ENCODE data around the gene HSPH1.

The HSPH1 gene

GRCh38 chr13:31161557-31162150 is at the start of gene HSPH1:
Gene HSPH1, minus strand, starts transcription at chr13:31161904. Its CDS starts 322 bp downstream, at chr13:31161582.
- Histone ChIP-seq H3K4me1 (ENCODE audit: low read length) (0 out of 2 replicates have a peak, but pooled peaks cover 4% of the 10 kb centered on the region), H3K27me3 (replicated peaks; ENCODE audit: insufficient read depth, low read length) (no peaks in the 10 kb centered on the region), H3K4me2 (ENCODE audit: low read depth, low read length) (peak within 1 kb of the TSS; percentile 82), H4K20me1 (ENCODE audit: insufficient read depth, low read length) (no peaks in the 10 kb centered on the region), H3K27ac (ENCODE audit: low read length) (peak within 1 kb of the TSS; percentile 80), H3K79me2 (ENCODE audit: low read length) (peaks cover 49% of the 10 kb centered on the region), H2AFZ (ENCODE audit: low read length) (peak within 1 kb of the TSS; percentile 69), H3K9me2 (replicated peaks; ENCODE audit: insufficient read depth, low read length) (no peaks in the 10 kb centered on the region), H3F3A (ENCODE audit: insufficient read depth, low read length) (peaks cover 4% of the 10 kb centered on the region; the same call in 1 of the 2 replicates), H3K36me3 (replicated peaks; ENCODE audit: insufficient read depth, low read length) (no peaks in the 10 kb centered on the region; the same call in 1 of the 2 replicates), H3K9me3 (replicated peaks; ENCODE audit: insufficient read depth, low read length) (no peaks in the 10 kb centered on the region), H3K9ac (ENCODE audit: low read length) (peak within 1 kb of the TSS; percentile 82), H3K4me3 (ENCODE audit: low read length) (peak within 1 kb of the TSS; percentile 82)
- DNase-seq, result peak; percentile 95
- TF ChIP-seq EZH2phosphoT487 (IDR thresholded peaks at IDR 0.05; ENCODE audit: low read length) (no peak), EZH2 (optimal IDR thresholded peaks at IDR 0.05; ENCODE audit: low read depth, low read length) (no peak), CTCF (IDR thresholded peaks at IDR 0.05; ENCODE audit: low read length) (no peak)

DNA sequence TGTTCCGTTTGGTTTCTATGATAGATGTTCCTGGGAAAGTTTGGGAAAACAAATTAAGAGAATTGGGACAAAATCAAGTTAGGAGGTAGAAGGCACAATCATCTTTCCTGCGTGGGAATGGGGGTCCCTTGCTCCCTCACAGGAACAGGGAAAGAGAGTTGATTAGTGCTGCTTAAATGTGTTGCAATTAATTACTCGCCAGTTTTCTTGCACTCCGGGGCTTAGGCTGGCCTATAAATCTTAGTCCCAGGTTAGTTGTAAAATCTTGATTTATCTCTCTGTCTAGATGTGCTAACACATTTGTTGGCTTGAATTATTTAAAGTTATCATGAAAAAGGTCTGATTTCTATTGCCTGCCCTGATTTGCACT is 48.1 kb upstream of the HSPH1 start:
- no peak for DNase-seq
- Histone ChIP-seq H3K9ac (ENCODE audit: low read length) (no peak overlapping the region), H3K9me2 (replicated peaks; ENCODE audit: insufficient read depth, low read length) (no peaks in the 10 kb centered on the region), H3K4me3 (ENCODE audit: low read length) (no peak overlapping the region), H3K4me1 (ENCODE audit: low read length) (no peaks in the 10 kb centered on the region), H3K4me2 (ENCODE audit: low read depth, low read length) (no peak overlapping the region), H3F3A (ENCODE audit: insufficient read depth, low read length) (no peaks in the 10 kb centered on the region), H2AFZ (ENCODE audit: low read length) (no peak overlapping the region), H3K9me3 (replicated peaks; ENCODE audit: insufficient read depth, low read length) (no peaks in the 10 kb centered on the region), H4K20me1 (ENCODE audit: insufficient read depth, low read length) (no peaks in the 10 kb centered on the region), H3K79me2 (ENCODE audit: low read length) (no peaks in the 10 kb centered on the region), H3K27ac (ENCODE audit: low read length) (no peak overlapping the region), H3K36me3 (replicated peaks; ENCODE audit: insufficient read depth, low read length) (no peaks in the 10 kb centered on the region), H3K27me3 (replicated peaks; ENCODE audit: insufficient read depth, low read length) (no peaks in the 10 kb centered on the region)
- TF ChIP-seq CTCF (IDR thresholded peaks at IDR 0.05; ENCODE audit: low read length) (no peak), EZH2 (optimal IDR thresholded peaks at IDR 0.05; ENCODE audit: low read depth, low read length) (no peak), EZH2phosphoT487 (IDR thresholded peaks at IDR 0.05; ENCODE audit: low read length) (no peak)

- TF ChIP-seq EZH2 (optimal IDR thresholded peaks at IDR 0.05; ENCODE audit: low read depth, low read length) (no peak), EZH2phosphoT487 (IDR thresholded peaks at IDR 0.05; ENCODE audit: low read length) (no peak), CTCF (IDR thresholded peaks at IDR 0.05; ENCODE audit: low read length) (no peak)
- Histone ChIP-seq H3K27ac (ENCODE audit: low read length) (no peak overlapping the region), H4K20me1 (ENCODE audit: insufficient read depth, low read length) (no peaks in the 10 kb centered on the region), H3K9ac (ENCODE audit: low read length) (no peak overlapping the region), H3K9me3 (replicated peaks; ENCODE audit: insufficient read depth, low read length) (no peaks in the 10 kb centered on the region), H3K9me2 (replicated peaks; ENCODE audit: insufficient read depth, low read length) (no peaks in the 10 kb centered on the region), H3K27me3 (replicated peaks; ENCODE audit: insufficient read depth, low read length) (no peaks in the 10 kb centered on the region), H2AFZ (ENCODE audit: low read length) (no peak overlapping the region), H3K4me3 (ENCODE audit: low read length) (no peak overlapping the region), H3K4me2 (ENCODE audit: low read depth, low read length) (no peak overlapping the region), H3K79me2 (ENCODE audit: low read length) (no peaks in the 10 kb centered on the region), H3F3A (ENCODE audit: insufficient read depth, low read length) (no peaks in the 10 kb centered on the region), H3K36me3 (replicated peaks; ENCODE audit: insufficient read depth, low read length) (no peaks in the 10 kb centered on the region), H3K4me1 (ENCODE audit: low read length) (no peaks in the 10 kb centered on the region)
- no peak for DNase-seq
These were observed 47.6 kb upstream of the HSPH1 start for GRCh38 chr13:31209172-31209840.
